Measurements from ENCODE around the gene ANKRD55. TPM values are rescaled to one million over a fixed set of nuclear protein-coding genes. Genes with fewer than 3 reads are reported as not detected.
"Not testable (repeated sequence)": the region's sequence is repeated elsewhere in the genome, so short reads cannot be mapped to it uniquely, and the experiment has no call there.

ANKRD55 gene
- total and polyA plus RNA-seq, 7 donors = 1.8 to 1.9 TPM; not detected in 5

DNA sequence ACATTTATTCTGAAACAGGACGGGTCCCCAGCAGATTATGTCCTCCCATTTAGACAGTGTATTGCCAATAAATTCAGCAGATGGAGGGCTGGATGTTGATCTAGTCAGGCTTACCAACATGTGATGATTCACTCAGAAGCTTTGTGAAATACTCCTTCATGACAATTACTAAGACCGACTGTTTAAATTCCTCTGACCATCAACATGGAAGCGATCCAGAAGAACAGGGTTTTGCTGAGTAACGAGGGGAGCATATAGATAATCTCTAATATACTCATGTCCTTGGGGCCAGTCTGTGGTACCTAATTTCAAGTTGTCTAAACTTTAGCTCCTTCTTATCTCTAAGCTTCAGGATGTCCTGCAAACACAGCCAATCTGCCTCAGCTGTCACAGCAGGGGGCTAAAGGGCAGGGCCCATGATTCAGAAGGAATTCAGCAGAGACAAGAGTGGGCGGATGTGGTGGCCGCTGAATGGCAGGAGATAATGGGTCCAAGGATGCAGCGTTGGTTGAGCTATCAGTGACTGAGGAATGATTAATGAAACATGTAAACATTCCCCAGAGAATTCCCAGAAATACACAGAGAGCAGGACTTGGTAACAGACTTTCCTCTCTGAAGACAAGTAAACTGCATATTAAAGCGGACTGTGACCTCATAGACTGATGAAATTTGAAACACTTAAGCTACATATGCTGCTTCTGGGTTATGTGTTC lies 109.4 kb downstream of the ANKRD55 start:
- intact Hi-C loops (cut with DNase I) = loop anchor here (5.0 kb wide), 1 partner anchor 131 kb away; the partner anchor contains the start of gene IL6ST
- Histone ChIP-seq H3K4me3 (no peak overlapping the region), H3K27ac (peak overlapping the region in 3 of 4 donors; percentile 41 to 64 (median 44)), H3K9me3 (no peaks in the 10 kb centered on the region), H3K36me3 (no peaks in the 10 kb centered on the region), H3K27me3 (no peaks in the 10 kb centered on the region), H3K4me1 (peaks cover 0 to 18% (median 10%) of the 10 kb centered on the region in 4 donors)
- peak; percentile 73 for DNase-seq
- WGBS, 2 donors = 74% methylated on average over 8 of the region's 8 CpGs
- TF ChIP-seq POLR2A (IDR thresholded peaks at IDR 0.05) = no peak
- peak in 3 of 4 donors; percentile 35 to 62 (median 36) for TF ChIP-seq POLR2AphosphoS5 (IDR thresholded peaks at IDR 0.05)

DNA sequence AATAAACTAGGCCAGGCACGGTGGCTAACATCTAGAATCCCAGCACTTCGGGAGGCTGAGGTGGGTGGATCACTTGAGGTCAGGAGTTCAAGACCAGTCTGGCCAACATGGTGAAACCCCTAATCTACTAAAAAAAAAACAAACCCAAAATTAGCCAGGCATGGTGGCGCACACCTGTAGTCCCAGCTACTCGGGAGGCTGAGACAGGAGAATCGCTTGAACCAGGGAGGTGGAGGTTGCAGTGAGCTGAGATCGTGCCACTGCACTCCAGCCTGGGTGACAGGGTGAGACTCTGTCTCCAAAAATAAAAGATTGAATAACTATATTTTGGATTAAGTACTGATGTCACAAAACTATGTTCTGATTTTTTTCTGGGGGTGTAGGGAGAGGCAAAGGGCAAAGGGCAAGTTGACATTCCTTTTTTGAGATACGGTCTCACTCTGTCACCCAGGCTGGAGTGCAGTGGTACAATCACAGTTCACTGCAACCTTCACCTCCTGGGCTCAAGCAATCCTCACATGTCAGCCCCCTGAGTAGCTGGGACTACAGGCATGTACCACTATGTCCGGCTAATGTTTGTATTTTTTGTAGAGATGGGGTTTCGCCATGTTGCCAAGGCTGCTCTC lies 110.7 kb downstream of the ANKRD55 start:
- H3K27me3 ChIP-seq, H3K27ac ChIP-seq: not testable (repeated sequence)
- 90 to 94% methylated on average over 9 of the region's 9 CpGs for WGBS, 2 donors

DNA sequence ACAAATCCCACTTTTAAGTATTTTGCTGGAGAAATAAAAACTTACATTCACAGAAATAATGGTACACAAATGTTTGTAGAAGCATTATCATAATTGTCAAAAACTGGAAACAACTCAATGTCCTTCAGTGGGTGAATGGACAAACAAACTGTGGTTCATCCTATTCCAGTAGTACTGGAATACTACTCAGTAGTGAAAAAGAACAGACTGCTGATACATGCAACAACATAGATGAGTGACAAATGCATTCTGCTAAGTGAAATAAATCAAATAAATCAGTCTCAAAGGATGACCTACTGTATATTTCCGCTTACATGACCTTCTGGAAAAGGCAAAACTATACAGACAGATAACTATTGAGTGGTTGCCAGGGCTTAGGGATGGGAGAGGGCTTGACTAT lies 114.1 kb downstream of the ANKRD55 start:
- H3K9me3 ChIP-seq = no peaks in the 10 kb centered on the region
- H3K36me3 ChIP-seq = no peaks in the 10 kb centered on the region
- no peak overlapping the region for H3K27ac ChIP-seq
- no peaks in the 10 kb centered on the region for H3K27me3 ChIP-seq
- no peak overlapping the region for H3K4me3 ChIP-seq
- TF ChIP-seq EP300 (IDR thresholded peaks at IDR 0.05) (no peak), POLR2A (IDR thresholded peaks at IDR 0.05) (no peak), POLR2AphosphoS5 (IDR thresholded peaks at IDR 0.05) (no peak)
- TF ChIP-seq, protein P1, sequence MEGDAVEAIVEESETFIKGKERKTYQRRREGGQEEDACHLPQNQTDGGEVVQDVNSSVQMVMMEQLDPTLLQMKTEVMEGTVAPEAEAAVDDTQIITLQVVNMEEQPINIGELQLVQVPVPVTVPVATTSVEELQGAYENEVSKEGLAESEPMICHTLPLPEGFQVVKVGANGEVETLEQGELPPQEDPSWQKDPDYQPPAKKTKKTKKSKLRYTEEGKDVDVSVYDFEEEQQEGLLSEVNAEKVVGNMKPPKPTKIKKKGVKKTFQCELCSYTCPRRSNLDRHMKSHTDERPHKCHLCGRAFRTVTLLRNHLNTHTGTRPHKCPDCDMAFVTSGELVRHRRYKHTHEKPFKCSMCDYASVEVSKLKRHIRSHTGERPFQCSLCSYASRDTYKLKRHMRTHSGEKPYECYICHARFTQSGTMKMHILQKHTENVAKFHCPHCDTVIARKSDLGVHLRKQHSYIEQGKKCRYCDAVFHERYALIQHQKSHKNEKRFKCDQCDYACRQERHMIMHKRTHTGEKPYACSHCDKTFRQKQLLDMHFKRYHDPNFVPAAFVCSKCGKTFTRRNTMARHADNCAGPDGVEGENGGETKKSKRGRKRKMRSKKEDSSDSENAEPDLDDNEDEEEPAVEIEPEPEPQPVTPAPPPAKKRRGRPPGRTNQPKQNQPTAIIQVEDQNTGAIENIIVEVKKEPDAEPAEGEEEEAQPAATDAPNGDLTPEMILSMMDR (IDR thresholded peaks at IDR 0.05) = no peak
- intact Hi-C loops (cut with DNase I) = no loop called here
- H3K4me1 ChIP-seq = peaks cover 0 to 12% (median 8%) of the 10 kb centered on the region in 4 donors
- no peak for DNase-seq
- 88 to 97% methylated on average over 1 of the region's 1 CpG for WGBS, 2 donors

More for the DNA sequence above, 110.7 kb downstream of the ANKRD55 start:
- DNase-seq, H3K36me3 ChIP-seq, H3K9me3 ChIP-seq, H3K4me3 ChIP-seq: not testable (repeated sequence)
- peaks cover 0 to 18% (median 10%) of the 10 kb centered on the region in 4 donors for H3K4me1 ChIP-seq
- intact Hi-C loops (cut with DNase I) = loop anchor here (5.0 kb wide), 1 partner anchor 130 kb away; the partner anchor contains the start of gene IL6ST

DNA sequence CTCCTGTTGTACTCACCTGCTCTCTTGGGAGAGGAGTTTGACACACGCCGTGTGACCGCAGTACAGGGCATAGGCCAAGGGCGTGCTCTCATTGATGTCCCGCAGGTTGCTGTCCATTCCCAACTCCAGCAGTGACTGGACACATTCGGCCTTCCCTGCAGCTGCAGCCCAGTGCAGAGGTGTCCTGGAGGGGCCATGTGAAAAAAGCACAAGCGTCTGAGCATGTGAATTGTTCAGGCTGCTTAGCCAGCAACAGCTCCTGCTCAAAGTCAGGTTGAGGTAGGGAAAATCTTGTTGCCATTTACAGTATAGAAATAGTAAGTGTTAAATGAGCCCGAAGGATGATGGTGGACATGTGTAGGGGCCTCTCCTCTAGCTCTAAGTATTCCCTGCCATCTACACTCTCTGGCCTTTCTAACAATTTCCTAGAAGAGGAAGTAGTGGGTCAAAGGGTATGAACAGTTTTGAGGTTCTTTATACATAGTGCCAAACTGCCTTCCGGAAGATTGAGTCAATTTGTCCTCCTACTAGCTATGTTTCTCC lies 116.5 kb downstream of the ANKRD55 start:
- Histone ChIP-seq H3K4me1 (no peaks in the 10 kb centered on the region), H3K9me3 (no peaks in the 10 kb centered on the region), H3K27me3 (no peaks in the 10 kb centered on the region), H3K36me3 (no peaks in the 10 kb centered on the region), H3K27ac (no peak overlapping the region), H3K4me3 (no peak overlapping the region)
- intact Hi-C loops (cut with DNase I) = no loop called here
- 84 to 86% methylated on average over 9 of the region's 9 CpGs for WGBS, 2 donors
- no peak for TF ChIP-seq POLR2A (IDR thresholded peaks at IDR 0.05)
- no peak for TF ChIP-seq EP300 (IDR thresholded peaks at IDR 0.05)
- TF ChIP-seq, protein P1 (IDR thresholded peaks at IDR 0.05) = no peak
- no peak for TF ChIP-seq POLR2AphosphoS5 (IDR thresholded peaks at IDR 0.05)
- no peak for DNase-seq

DNA sequence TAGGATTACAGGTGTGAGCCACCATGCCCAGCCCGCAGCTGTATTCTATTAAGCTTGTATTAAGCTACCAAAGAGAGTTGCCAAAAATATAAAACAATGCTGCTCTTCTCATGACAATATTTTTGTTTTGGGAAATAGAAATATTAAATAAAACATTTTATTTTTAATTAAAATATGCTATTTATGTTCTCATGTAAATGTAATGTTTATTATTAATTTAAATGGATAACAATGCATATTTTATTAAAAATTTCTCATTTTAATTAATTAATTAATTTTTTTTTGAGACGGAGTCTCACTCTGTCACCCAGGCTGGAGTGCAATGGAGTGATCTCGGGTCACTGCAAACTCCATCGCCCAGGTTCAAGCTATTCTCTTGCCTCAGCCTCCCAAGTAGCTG lies 117.5 kb downstream of the ANKRD55 start:
- TF ChIP-seq, protein P1 (IDR thresholded peaks at IDR 0.05) = no peak
- no peaks in the 10 kb centered on the region for H3K27me3 ChIP-seq
- no peaks in the 10 kb centered on the region for H3K4me1 ChIP-seq
- intact Hi-C loops (cut with DNase I) = no loop called here
- no peak overlapping the region for H3K27ac ChIP-seq
- H3K4me3 ChIP-seq = no peak overlapping the region
- no peaks in the 10 kb centered on the region for H3K9me3 ChIP-seq
- no peak for DNase-seq
- H3K36me3 ChIP-seq = no peaks in the 10 kb centered on the region
- WGBS, 2 donors = 96 to 97% methylated on average over 4 of the region's 4 CpGs

All from sigmoid colon (tissue), 7 donors.